T-helper 17 cell (primary cell): ENCODE data around the gene PRDM1. TPM values are rescaled to one million over a fixed set of nuclear protein-coding genes. Genes with fewer than 3 reads are reported as not detected.

ENCODE experiments used
- ATAC-seq: fragments of 150-1000 bp; cut with Tn5 transposase; 2 replicates; pipeline ENCODE4 v1.10.0; 2021; ENCODE audit warnings: mild to moderate bottlenecking, moderate library complexity
- DNase-seq, 3 donors: peaks; one replicate each; pipeline versions ENCODE4 v3.0.0 to v3.0.0-alpha.2; 2020 to 2021
- H3K9me3 ChIP-seq: one replicate; pipeline ENCODE4 v1.7.0; 2013; ENCODE audit warnings: low read length, mild to moderate bottlenecking; ENCODE audit not compliant: control insufficient read depth, poor library complexity, severe bottlenecking
- H3K27ac Mint-ChIP-seq: one replicate; pipeline ENCODE4 v1.8.0; 2022; ENCODE audit warnings: mild to moderate bottlenecking, moderate library complexity, mixed read lengths
- H3K27me3 Mint-ChIP-seq: one replicate; pipeline ENCODE4 v1.8.0; 2022; ENCODE audit warnings: mixed read lengths
- H3K36me3 Mint-ChIP-seq: one replicate; pipeline ENCODE4 v1.8.0; 2022; ENCODE audit warnings: low read depth, mixed read lengths
- H3K4me1 Mint-ChIP-seq: one replicate; pipeline ENCODE4 v1.8.0; 2022; ENCODE audit warnings: mild to moderate bottlenecking, mixed read lengths
- H3K4me3 Mint-ChIP-seq: one replicate; pipeline ENCODE4 v1.8.0; 2022; ENCODE audit warnings: mild to moderate bottlenecking, moderate library complexity, mixed read lengths
- total RNA-seq, 4 donors: library from RNA in 2 of 4; stranded (reverse) in 2 of 4; gene quantifications; one replicate each; pipeline ENCODE4 v1.2.3 and lab custom pipeline; 2022 to 2026

The PRDM1 gene
- total RNA-seq, 2 donors from 2014 or later = 122 to 141 TPM

DNA sequence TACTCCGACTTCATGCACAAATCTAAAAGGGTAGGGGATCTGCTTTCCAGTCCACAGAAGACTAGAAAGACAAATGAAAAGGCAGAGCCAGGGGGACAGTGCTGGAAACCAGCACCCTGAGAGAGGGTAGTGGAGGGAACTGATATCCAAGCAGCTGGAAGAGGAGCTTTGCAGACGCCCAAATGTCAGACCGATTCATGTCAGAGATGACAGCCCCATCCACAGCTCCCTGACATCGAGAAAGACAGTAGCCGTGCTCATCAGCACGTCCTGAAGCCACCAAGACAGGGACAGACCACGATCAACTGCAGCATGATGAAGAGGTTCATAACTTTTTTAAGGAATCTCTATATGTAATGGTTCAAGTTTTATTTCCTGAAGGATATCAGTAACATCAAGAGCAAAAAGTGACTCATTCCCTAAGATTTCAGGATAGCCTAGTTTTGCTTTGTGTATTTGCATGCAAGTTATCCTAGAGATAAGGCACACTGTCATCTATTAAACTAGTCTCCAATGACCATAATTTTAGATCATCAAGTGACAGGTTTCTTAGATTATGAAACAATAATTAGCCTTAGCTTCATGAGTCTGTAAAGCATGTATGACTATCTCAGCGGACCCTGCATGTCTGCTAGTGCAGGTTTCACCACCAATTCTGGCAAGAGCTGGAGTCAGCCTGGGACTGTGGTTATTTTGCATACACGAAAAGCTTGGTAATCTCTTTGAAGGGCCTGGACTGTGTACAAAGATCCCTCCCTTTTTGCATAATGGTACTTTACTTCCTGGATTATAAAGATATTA is 43.0 kb downstream of the PRDM1 start:
- no peaks in the 10 kb centered on the region for H3K9me3 ChIP-seq
- DNase-seq (no peak), ATAC-seq (no peak)
- Mint-ChIP-seq H3K4me3 (peak overlapping the region; percentile 50), H3K27ac (no peak overlapping the region), H3K27me3 (no peaks in the 10 kb centered on the region), H3K4me1 (peaks cover 26% of the 10 kb centered on the region), H3K36me3 (no peaks in the 10 kb centered on the region)

DNA sequence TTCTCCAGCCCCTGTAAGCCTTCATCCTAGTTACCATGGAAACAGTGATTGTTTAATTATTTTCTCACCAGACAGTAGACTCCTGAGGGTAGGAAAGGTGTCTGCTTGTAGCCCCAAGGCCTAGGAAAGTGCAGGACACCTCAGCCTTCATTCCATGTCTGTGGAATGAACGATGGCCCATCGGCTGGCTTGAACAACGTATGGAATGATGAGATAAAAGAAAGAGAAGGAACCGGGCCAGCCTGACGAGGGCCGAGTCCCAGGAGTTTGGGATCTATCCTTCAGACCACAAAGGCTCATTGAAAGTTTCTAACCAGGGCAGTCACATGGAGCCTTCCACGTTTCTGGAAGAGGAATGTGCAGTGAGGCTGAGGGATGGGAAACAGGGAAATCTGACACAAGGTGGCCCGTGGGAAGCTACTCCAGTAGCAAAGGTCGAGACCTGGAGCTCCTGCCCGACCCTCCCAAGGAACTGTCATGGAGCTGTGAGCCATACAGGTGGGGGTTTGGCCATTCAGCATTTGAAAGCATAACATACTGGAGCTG is 46.1 kb downstream of the PRDM1 start:
- H3K9me3 ChIP-seq = no peaks in the 10 kb centered on the region
- no peak overlapping the region for H3K27ac Mint-ChIP-seq
- no peaks in the 10 kb centered on the region for H3K36me3 Mint-ChIP-seq
- DNase-seq = no peak
- H3K4me3 Mint-ChIP-seq = no peak overlapping the region
- no peak for ATAC-seq
- no peaks in the 10 kb centered on the region for H3K27me3 Mint-ChIP-seq
- H3K4me1 Mint-ChIP-seq = peaks cover 19% of the 10 kb centered on the region

- H3K4me1 Mint-ChIP-seq = peaks cover 22% of the 10 kb centered on the region
- H3K27ac Mint-ChIP-seq = no peak overlapping the region
- H3K36me3 Mint-ChIP-seq = no peaks in the 10 kb centered on the region
- no peak overlapping the region for H3K4me3 Mint-ChIP-seq
- DNase-seq = no peak
- no peaks in the 10 kb centered on the region for H3K27me3 Mint-ChIP-seq
- no peaks in the 10 kb centered on the region for H3K9me3 ChIP-seq
- ATAC-seq = no peak
These were observed 46.9 kb downstream of the PRDM1 start for GRCh38 chr6:106133040-106133439.

DNA sequence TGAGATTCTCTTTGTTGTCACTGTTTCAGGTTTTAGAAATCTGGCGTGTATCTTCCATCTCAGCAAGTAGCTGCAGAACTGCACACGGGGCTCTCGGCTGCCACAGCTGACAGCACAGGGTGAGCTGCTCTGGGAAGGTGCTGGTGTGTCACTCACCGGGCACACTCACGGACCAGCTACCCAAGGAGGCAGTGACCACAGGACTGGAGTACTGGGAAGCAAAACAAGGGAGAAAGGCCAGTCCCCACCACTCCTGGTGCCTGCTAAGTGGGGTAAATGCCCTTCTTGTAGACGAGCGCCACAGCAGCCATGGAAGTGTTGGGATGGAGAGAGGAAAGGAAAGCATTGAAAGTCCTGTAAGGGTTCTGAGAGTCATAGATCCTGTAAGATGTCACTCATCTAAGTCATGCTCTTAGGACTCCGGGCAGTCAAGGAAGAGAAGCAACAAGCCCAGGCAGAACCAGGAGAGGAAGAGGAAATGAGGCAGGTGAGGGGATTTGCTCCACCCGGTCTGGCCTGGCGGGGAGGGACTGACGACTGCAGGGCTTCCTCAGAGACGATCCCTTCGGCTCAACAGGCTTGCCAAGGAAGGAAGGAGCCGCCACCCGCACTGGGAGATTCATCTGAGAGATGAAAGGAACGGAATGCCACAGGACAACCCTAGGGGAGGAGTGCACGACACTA is 48.1 kb downstream of the PRDM1 start:
- Mint-ChIP-seq H3K4me3 (no peak overlapping the region), H3K27ac (no peak overlapping the region), H3K36me3 (no peaks in the 10 kb centered on the region), H3K4me1 (peaks cover 20% of the 10 kb centered on the region), H3K27me3 (no peaks in the 10 kb centered on the region)
- ATAC-seq (no peak), DNase-seq (no peak)
- H3K9me3 ChIP-seq = no peaks in the 10 kb centered on the region

- Mint-ChIP-seq H3K36me3 (no peaks in the 10 kb centered on the region), H3K4me3 (no peak overlapping the region), H3K27me3 (no peaks in the 10 kb centered on the region), H3K4me1 (peaks cover 17% of the 10 kb centered on the region), H3K27ac (no peak overlapping the region)
- no peaks in the 10 kb centered on the region for H3K9me3 ChIP-seq
- no peak for ATAC-seq
- DNase-seq = no peak
These were observed 48.9 kb downstream of the PRDM1 start for GRCh38 chr6:106134906-106135634.

- DNase-seq (no peak), ATAC-seq (no peak)
- no peaks in the 10 kb centered on the region for H3K36me3 Mint-ChIP-seq
- H3K27me3 Mint-ChIP-seq = no peaks in the 10 kb centered on the region
- H3K4me1 Mint-ChIP-seq = peaks cover 14% of the 10 kb centered on the region
- no peaks in the 10 kb centered on the region for H3K9me3 ChIP-seq
- no peak overlapping the region for H3K27ac Mint-ChIP-seq
- H3K4me3 Mint-ChIP-seq = no peak overlapping the region
These were observed 49.9 kb downstream of the PRDM1 start for GRCh38 chr6:106135911-106136571.

DNA sequence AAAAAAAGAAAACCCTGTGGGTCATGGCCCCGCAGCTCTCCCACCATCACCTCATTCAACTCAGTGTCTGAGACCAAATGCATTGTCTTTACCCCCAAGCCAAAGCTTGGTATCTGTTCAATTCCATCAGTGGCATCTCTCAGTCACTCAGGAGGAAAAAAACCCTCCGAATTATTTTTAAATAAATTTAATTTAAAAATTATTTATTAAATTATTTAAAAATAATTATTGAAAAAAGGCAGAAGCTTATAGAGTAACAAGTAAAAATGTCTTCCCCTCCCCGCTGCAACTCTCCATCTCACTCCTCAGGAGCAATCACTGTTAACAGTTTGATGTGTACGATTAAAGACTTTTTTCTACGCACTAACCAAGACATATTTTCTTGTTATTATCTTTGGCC is 50.7 kb downstream of the PRDM1 start:
- no peak overlapping the region for H3K4me3 Mint-ChIP-seq
- ATAC-seq (no peak), DNase-seq (no peak)
- peaks cover 21% of the 10 kb centered on the region for H3K4me1 Mint-ChIP-seq
- H3K9me3 ChIP-seq = no peaks in the 10 kb centered on the region
- H3K36me3 Mint-ChIP-seq = no peaks in the 10 kb centered on the region
- no peak overlapping the region for H3K27ac Mint-ChIP-seq
- no peaks in the 10 kb centered on the region for H3K27me3 Mint-ChIP-seq

- Mint-ChIP-seq H3K4me3 (no peak overlapping the region), H3K36me3 (no peaks in the 10 kb centered on the region), H3K27me3 (no peaks in the 10 kb centered on the region), H3K27ac (no peak overlapping the region), H3K4me1 (peaks cover 26% of the 10 kb centered on the region)
- DNase-seq (no peak), ATAC-seq (no peak)
- H3K9me3 ChIP-seq = no peaks in the 10 kb centered on the region
These were observed 52.0 kb downstream of the PRDM1 start for GRCh38 chr6:106138151-106138550.

DNA sequence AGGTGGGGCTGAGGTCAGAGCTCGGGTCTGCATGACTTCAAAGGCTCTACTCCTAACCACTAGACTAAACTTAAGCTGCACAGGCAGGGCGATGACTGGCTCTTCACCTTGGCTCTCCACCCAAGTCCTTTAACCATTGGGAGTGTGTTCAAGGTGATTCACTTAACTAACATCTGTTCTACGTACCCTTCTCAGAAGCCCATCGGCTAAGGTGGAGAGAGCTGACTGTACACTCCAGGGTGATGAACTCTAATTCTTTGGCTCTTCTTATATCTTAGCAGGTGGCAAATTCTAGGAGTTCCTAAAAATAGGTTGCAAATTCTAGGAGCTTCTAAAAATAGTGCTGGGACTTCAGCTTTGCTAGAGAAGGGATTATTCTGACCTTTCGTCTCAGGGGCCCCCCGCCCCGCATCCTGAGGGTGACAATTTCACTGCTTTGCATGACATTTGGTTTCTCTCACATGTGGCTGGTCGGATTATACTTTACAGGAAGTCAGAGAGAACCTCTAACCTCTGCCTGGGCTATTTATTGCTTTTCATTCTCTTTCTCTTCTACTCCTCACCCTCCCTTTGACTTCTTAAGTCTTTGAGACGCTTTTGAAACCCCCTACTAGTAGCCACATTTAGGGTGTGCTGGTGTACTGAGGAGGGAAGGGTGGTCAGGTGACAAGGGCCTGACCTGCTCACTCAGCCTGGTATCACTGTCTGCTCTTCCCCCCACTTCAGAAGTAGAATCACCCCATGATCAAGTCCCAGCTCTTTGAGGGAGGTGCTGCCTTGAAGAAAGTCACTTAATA is 55.5 kb downstream of the PRDM1 start:
- H3K27ac Mint-ChIP-seq = peak overlapping the region; percentile 90
- no peaks in the 10 kb centered on the region for H3K36me3 Mint-ChIP-seq
- peak; percentile 77 for ATAC-seq
- no peaks in the 10 kb centered on the region for H3K27me3 Mint-ChIP-seq
- peaks cover 29% of the 10 kb centered on the region for H3K4me1 Mint-ChIP-seq
- no peaks in the 10 kb centered on the region for H3K9me3 ChIP-seq
- peak overlapping the region; percentile 86 for H3K4me3 Mint-ChIP-seq
- no peak for DNase-seq

DNA sequence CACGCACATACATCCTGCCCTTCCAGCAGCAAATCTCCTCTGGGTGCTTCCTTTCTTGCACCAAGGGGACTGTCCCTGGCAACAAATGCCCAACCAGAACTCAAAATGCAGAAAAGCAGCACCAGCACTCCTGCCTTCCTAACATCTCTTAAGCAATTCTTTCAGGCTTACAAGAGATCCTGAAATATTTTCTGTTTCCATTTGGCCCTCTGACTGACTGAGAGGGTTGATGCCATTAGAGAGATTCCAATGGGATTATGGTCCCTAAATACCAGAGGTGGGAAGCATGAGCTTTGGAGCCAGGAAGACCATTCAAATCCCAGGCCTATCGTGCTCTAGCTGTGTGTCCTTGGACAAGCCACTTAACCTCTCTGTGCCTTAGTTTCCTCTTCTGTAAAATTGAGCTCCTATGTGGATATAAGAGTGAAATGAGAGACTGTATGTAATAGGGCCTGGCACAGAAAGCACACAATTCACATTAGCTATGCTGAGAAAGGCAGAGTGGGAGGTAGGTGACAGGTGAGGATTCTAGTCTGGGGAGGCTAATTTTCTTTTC is 56.8 kb downstream of the PRDM1 start:
- H3K4me1 Mint-ChIP-seq = peaks cover 27% of the 10 kb centered on the region
- no peaks in the 10 kb centered on the region for H3K9me3 ChIP-seq
- H3K36me3 Mint-ChIP-seq = no peaks in the 10 kb centered on the region
- H3K27me3 Mint-ChIP-seq = no peaks in the 10 kb centered on the region
- H3K4me3 Mint-ChIP-seq = no peak overlapping the region
- DNase-seq = no peak
- no peak for ATAC-seq
- no peak overlapping the region for H3K27ac Mint-ChIP-seq

GRCh38 chr6:106143665-106144064 is 57.5 kb downstream of the PRDM1 start:
- DNase-seq = no peak
- Mint-ChIP-seq H3K4me1 (peaks cover 23% of the 10 kb centered on the region), H3K27me3 (no peaks in the 10 kb centered on the region), H3K36me3 (no peaks in the 10 kb centered on the region), H3K4me3 (no peak overlapping the region), H3K27ac (no peak overlapping the region)
- no peaks in the 10 kb centered on the region for H3K9me3 ChIP-seq
- no peak for ATAC-seq

DNA sequence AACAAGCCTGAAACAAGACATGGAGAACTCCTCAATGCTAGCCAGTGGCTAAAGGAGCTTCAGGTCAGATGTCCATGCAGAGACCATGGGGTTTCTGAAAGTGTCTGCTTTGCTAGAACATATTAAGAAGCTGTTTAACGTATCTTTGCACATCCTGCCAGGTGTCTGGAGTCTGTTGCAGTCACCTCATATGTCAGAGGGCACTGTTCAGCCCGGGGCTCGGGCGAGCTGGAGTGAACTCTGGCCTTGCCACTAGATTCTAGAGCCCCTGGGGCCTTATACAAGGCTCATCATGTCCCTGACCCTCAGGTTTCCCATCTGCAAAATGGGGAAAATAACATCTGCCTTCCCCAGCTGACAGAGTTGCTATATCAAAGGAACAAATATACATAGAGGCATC is 59.0 kb downstream of the PRDM1 start:
- Mint-ChIP-seq H3K27ac (peak overlapping the region; percentile 68), H3K36me3 (no peaks in the 10 kb centered on the region), H3K27me3 (no peaks in the 10 kb centered on the region), H3K4me1 (peaks cover 33% of the 10 kb centered on the region), H3K4me3 (no peak overlapping the region)
- H3K9me3 ChIP-seq = no peaks in the 10 kb centered on the region
- ATAC-seq = no peak
- DNase-seq = no peak
